H9 (cell line): ENCODE results near the gene HSFX2. TPM values are rescaled to one million over a fixed set of nuclear protein-coding genes. Genes with fewer than 3 reads are reported as not detected.

Experiments used
- DNase-seq: peaks from one replicate; pipeline ENCODE4 v3.0.0-alpha.2; 2017
- H2AFZ ChIP-seq: one replicate; pipeline ENCODE4 v1.6.1; 2013; ENCODE audit warnings: mild to moderate bottlenecking, low read length, control low read depth, moderate library complexity
- H2AK5ac ChIP-seq: 2 replicates; pipeline ENCODE4 v1.6.1; 2013; ENCODE audit warnings: low read length, control low read depth, mixed read lengths; ENCODE audit not compliant: insufficient read length
- H2BK120ac ChIP-seq: one replicate; pipeline ENCODE4 v1.6.1; 2013; ENCODE audit warnings: low read depth, mild to moderate bottlenecking, low read length, control low read depth, inconsistent platforms; ENCODE audit not compliant: poor library complexity, severe bottlenecking
- H2BK12ac ChIP-seq: 2 replicates; pipeline ENCODE4 v1.6.1; 2013; ENCODE audit warnings: low read length, control low read depth, mixed read lengths, low read depth; ENCODE audit not compliant: insufficient read length
- H2BK15ac ChIP-seq: 2 replicates; pipeline ENCODE4 v1.6.1; 2013; ENCODE audit warnings: low read depth, low read length, control low read depth
- H2BK20ac ChIP-seq: one replicate; pipeline ENCODE4 v1.6.1; 2013; ENCODE audit warnings: low read depth, mild to moderate bottlenecking, low read length, control low read depth, inconsistent platforms; ENCODE audit not compliant: poor library complexity, severe bottlenecking
- H2BK5ac ChIP-seq: 2 replicates; pipeline ENCODE4 v1.6.1; 2013; ENCODE audit warnings: low read length, control low read depth, mixed read lengths; ENCODE audit not compliant: insufficient read length
- H3K14ac ChIP-seq: 2 replicates; pipeline ENCODE4 v1.6.1; 2013; ENCODE audit warnings: low read length, control low read depth; ENCODE audit not compliant: insufficient read depth
- H3K18ac ChIP-seq: 2 replicates; pipeline ENCODE4 v1.6.1; 2013; ENCODE audit warnings: low read depth, mild to moderate bottlenecking, mixed read lengths, low read length, control low read depth; ENCODE audit not compliant: insufficient read length
- H3K23ac ChIP-seq: 2 replicates; pipeline ENCODE4 v1.6.1; 2013; ENCODE audit warnings: low read length, control low read depth, mixed read lengths, low read depth; ENCODE audit not compliant: insufficient read length
- H3K23me2 ChIP-seq: 2 replicates; pipeline ENCODE4 v1.6.1; 2013; ENCODE audit warnings: low read depth, mild to moderate bottlenecking, mixed read lengths, low read length, control low read depth; ENCODE audit not compliant: insufficient read length, poor library complexity, severe bottlenecking
- H3K27ac ChIP-seq: 2 replicates; pipeline ENCODE4 v1.5.1; 2013; ENCODE audit warnings: low read length, control low read depth, mixed read lengths, low read depth; ENCODE audit not compliant: insufficient read length
- H3K27me3 ChIP-seq: 2 replicates; pipeline ENCODE4 v1.6.1; 2013; ENCODE audit warnings: low read length, control low read depth, inconsistent platforms; ENCODE audit not compliant: insufficient read depth
- H3K4ac ChIP-seq: 2 replicates; pipeline ENCODE4 v1.6.1; 2013; ENCODE audit warnings: low read depth, mild to moderate bottlenecking, control low read depth, inconsistent platforms, low read length, moderate library complexity
- H3K4me1 ChIP-seq: 2 replicates; pipeline ENCODE4 v1.6.1; 2013; ENCODE audit warnings: low read length, control low read depth, inconsistent platforms; ENCODE audit not compliant: insufficient read depth
- H3K4me2 ChIP-seq: 2 replicates; pipeline ENCODE4 v1.6.1; 2013; ENCODE audit warnings: low read length, control low read depth, mixed read lengths; ENCODE audit not compliant: insufficient read length, insufficient read depth
- H3K56ac ChIP-seq: 2 replicates; pipeline ENCODE4 v1.6.1; 2013; ENCODE audit warnings: low read depth, mild to moderate bottlenecking, mixed read lengths, low read length, control low read depth; ENCODE audit not compliant: insufficient read length
- H3K79me1 ChIP-seq: 2 replicates; pipeline ENCODE4 v1.6.1; 2013; ENCODE audit warnings: low read depth, mild to moderate bottlenecking, moderate library complexity, low read length, control low read depth, inconsistent platforms; ENCODE audit not compliant: insufficient read depth, poor library complexity, severe bottlenecking
- H3K79me2 ChIP-seq: 2 replicates; pipeline ENCODE4 v1.6.1; 2013; ENCODE audit warnings: low read length, control low read depth, inconsistent platforms; ENCODE audit not compliant: insufficient read depth
- H3K9ac ChIP-seq: 2 replicates; pipeline ENCODE4 v1.6.1; 2013; ENCODE audit warnings: low read length, control low read depth, mixed read lengths; ENCODE audit not compliant: insufficient read length; ENCODE audit errors: extremely low read depth
- H3K9me3 ChIP-seq: one replicate; pipeline ENCODE4 v1.6.1; 2013; ENCODE audit warnings: low read depth, low read length, inconsistent platforms; ENCODE audit not compliant: control insufficient read depth
- H3T11ph ChIP-seq: one replicate; pipeline ENCODE4 v1.6.1; 2013; ENCODE audit warnings: mild to moderate bottlenecking, low read length, control low read depth, inconsistent platforms
- H4K20me1 ChIP-seq: one replicate; pipeline ENCODE4 v1.6.1; 2013; ENCODE audit not compliant: control insufficient read depth, insufficient read length, insufficient read depth
- H4K5ac ChIP-seq: 2 replicates; pipeline ENCODE4 v1.6.1; 2013; ENCODE audit warnings: low read depth, mild to moderate bottlenecking, mixed read lengths, low read length, control low read depth; ENCODE audit not compliant: insufficient read length
- H4K8ac ChIP-seq: replicated peaks from 2 replicates; pipeline ENCODE4 v1.6.1; 2013; ENCODE audit warnings: low read length, control low read depth, mixed read lengths, low read depth; ENCODE audit not compliant: insufficient read length
- H4K91ac ChIP-seq: 2 replicates; pipeline ENCODE4 v1.6.1; 2013; ENCODE audit warnings: low read depth, mild to moderate bottlenecking, moderate library complexity, mixed read lengths, low read length, control low read depth; ENCODE audit not compliant: insufficient read length
- H3K27ac Mint-ChIP-seq, 3 experiments: 2 replicates in 2 of 3; 3 replicates in 1 of 3; pipeline ENCODE4 v1.8.0; 2020 to 2021; ENCODE audit warnings: mixed read lengths in 3 of 3, mild to moderate bottlenecking in 1 of 3, moderate library complexity in 1 of 3
- H3K27me3 Mint-ChIP-seq: 2 replicates; pipeline ENCODE4 v1.8.0; 2021; ENCODE audit warnings: low read depth, mild to moderate bottlenecking, moderate library complexity, mixed read lengths
- H3K36me3 Mint-ChIP-seq, 3 experiments: 2 replicates in 2 of 3; 3 replicates in 1 of 3; pipeline ENCODE4 v1.8.0; 2020 to 2021; ENCODE audit warnings: low read depth in 3 of 3, mixed read lengths in 3 of 3; ENCODE audit not compliant: insufficient read depth in 1 of 3
- H3K4me1 Mint-ChIP-seq, 2 experiments: 2 replicates each; pipeline ENCODE4 v1.8.0; 2020; ENCODE audit warnings: mixed read lengths in 2 of 2
- H3K4me3 Mint-ChIP-seq, 2 experiments: 2 replicates in 1 of 2; 3 replicates in 1 of 2; pipeline ENCODE4 v1.8.0; 2020 to 2021; ENCODE audit warnings: mild to moderate bottlenecking in 2 of 2, mixed read lengths in 2 of 2, moderate library complexity in 1 of 2
- H3K9me3 Mint-ChIP-seq, 2 experiments: 2 replicates in 1 of 2; 3 replicates in 1 of 2; pipeline ENCODE4 v1.8.0; 2020; ENCODE audit warnings: mild to moderate bottlenecking in 2 of 2, mixed read lengths in 2 of 2, moderate library complexity in 1 of 2
- WGBS: extraction: QIAGEN DNeasy Blood & Tissue Kit; methylation state at CpG from one replicate; pipeline ENCODE4 v1.1.7; 2013; ENCODE audit warnings: missing lambda C conversion rate, low lambda C conversion rate, mixed read lengths; ENCODE audit not compliant: insufficient read length; ENCODE audit errors: extremely low coverage; 5-methylcytosine and 5-hydroxymethylcytosine counted together
- total RNA-seq: library from RNA; stranded (reverse); gene quantifications from 2 replicates; pipeline ENCODE4 v1.2.1, GENCODE V29; 2021
- TF ChIP-seq, protein P1 (sequence below): fragments of 200-600 bp; sonication (generic); conservative IDR thresholded peaks from 3 replicates; pipeline ENCODE4 v1.8.0; 2021; ENCODE audit warnings: antibody characterized with exemption, mild to moderate bottlenecking

The HSFX2 gene
- total RNA-seq, 1 experiment from 2014 or later = not detected

DNA sequence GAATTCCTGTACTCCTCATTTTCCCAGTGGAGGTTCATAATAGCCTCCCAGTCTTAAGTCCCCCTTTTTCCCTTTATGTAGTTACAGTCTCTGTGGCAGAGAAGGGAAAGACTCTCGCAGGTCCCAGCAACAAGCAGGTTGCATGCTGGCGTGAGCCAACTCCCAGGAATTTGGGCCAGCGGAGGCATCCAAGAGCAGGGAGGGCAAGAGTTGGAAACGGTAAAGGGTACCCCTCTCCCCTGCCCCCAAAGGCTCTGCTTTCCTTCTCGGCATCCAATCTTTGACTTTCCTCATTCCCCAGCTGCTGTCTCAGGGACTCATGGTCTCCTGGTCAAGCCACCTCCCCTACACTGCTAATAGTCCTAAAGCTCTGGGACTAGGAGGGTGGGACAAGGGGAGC is 15.4 kb upstream of the HSFX2 start:
- no peak overlapping the region for H3K14ac ChIP-seq
- no peaks in the 10 kb centered on the region for H3K79me1 ChIP-seq
- no peak overlapping the region for H2AK5ac ChIP-seq
- no CpG with 5 or more reads among the region's 5 CpGs for WGBS
- no peak overlapping the region for H3K9ac ChIP-seq
- H4K8ac ChIP-seq = no peak overlapping the region
- no peak overlapping the region for H3K4ac ChIP-seq
- H3K18ac ChIP-seq = no peak overlapping the region
- H3K27me3 ChIP-seq = no peaks in the 10 kb centered on the region
- no peak overlapping the region for H3K23ac ChIP-seq
- no peak overlapping the region for H2BK12ac ChIP-seq
- peaks cover 13 to 31% (median 27%) of the 10 kb centered on the region in 3 experiments; a peak in 6 of 7 replicates for H3K36me3 Mint-ChIP-seq
- H3K9me3 ChIP-seq = peaks cover 39% of the 10 kb centered on the region
- no peak overlapping the region for H2BK120ac ChIP-seq
- H3K4me2 ChIP-seq = no peak overlapping the region
- H3K79me2 ChIP-seq = no peaks in the 10 kb centered on the region
- peaks cover 58 to 66% of the 10 kb centered on the region in 2 experiments for H3K9me3 Mint-ChIP-seq
- no peaks in the 10 kb centered on the region for H3K4me1 ChIP-seq
- H4K20me1 ChIP-seq = no peaks in the 10 kb centered on the region
- H3K4me1 Mint-ChIP-seq = 0 out of 4 replicates have a peak, but pooled peaks cover 0 to 4% of the 10 kb centered on the region in 2 experiments
- H3K27me3 Mint-ChIP-seq = peaks cover 4% of the 10 kb centered on the region; the same call in 1 of the 2 replicates
- no peak overlapping the region for H4K91ac ChIP-seq
- H2BK15ac ChIP-seq = no peak overlapping the region
- H4K5ac ChIP-seq = no peak overlapping the region
- no peak overlapping the region for H2BK5ac ChIP-seq
- no peak overlapping the region for H2BK20ac ChIP-seq
- no peak overlapping the region for H3T11ph ChIP-seq
- no peak overlapping the region for H3K4me3 Mint-ChIP-seq
- H3K56ac ChIP-seq = no peak overlapping the region
- peak overlapping the region; percentile 39 to 87 (median 43); a peak in 2 of 7 replicates for H3K27ac Mint-ChIP-seq
- H3K23me2 ChIP-seq = no peaks in the 10 kb centered on the region
- H3K27ac ChIP-seq = no peak overlapping the region
- no peak overlapping the region for H2AFZ ChIP-seq
- TF ChIP-seq, protein P1, sequence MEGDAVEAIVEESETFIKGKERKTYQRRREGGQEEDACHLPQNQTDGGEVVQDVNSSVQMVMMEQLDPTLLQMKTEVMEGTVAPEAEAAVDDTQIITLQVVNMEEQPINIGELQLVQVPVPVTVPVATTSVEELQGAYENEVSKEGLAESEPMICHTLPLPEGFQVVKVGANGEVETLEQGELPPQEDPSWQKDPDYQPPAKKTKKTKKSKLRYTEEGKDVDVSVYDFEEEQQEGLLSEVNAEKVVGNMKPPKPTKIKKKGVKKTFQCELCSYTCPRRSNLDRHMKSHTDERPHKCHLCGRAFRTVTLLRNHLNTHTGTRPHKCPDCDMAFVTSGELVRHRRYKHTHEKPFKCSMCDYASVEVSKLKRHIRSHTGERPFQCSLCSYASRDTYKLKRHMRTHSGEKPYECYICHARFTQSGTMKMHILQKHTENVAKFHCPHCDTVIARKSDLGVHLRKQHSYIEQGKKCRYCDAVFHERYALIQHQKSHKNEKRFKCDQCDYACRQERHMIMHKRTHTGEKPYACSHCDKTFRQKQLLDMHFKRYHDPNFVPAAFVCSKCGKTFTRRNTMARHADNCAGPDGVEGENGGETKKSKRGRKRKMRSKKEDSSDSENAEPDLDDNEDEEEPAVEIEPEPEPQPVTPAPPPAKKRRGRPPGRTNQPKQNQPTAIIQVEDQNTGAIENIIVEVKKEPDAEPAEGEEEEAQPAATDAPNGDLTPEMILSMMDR = no peak
- DNase-seq = no peak
